ENCODE data around the gene PKIG.

GRCh38 chr20:44637042-44637441, 54.7 kb downstream of the PKIG start:
- TF ChIP-seq CTCF (IDR thresholded peaks at IDR 0.05) (no peak), POLR2A (IDR thresholded peaks at IDR 0.05) (no peak)

All from adrenal gland (tissue), 5 donors.